Prostate gland (tissue), 2 donors: Measurements from ENCODE around the gene LRRC14B. TPM values are rescaled to one million over a fixed set of nuclear protein-coding genes. Genes with fewer than 3 reads are reported as not detected.
A peak's percentile ranks its signal among the peaks of the same experiment; 100 is the strongest.
"Not testable (repeated sequence)": the region's sequence is repeated elsewhere in the genome, so short reads cannot be mapped to it uniquely, and the experiment has no call there.

ENCODE experiments used
- DNase-seq: peaks from one replicate; pipeline ENCODE4 v3.0.0-alpha.2; 2019; ENCODE audit warnings: low spot score
- H3K27ac ChIP-seq, 2 donors: fragments of 200-600 bp; sonication (generic); 2 replicates each; pipeline ENCODE4 v1.5.1; 2017 to 2019
- H3K27me3 ChIP-seq: fragments of 200-600 bp; sonication (generic); replicated peaks from 2 replicates; pipeline ENCODE4 v1.5.1; 2019; ENCODE audit not compliant: insufficient read depth
- H3K36me3 ChIP-seq, 2 donors: fragments of 200-600 bp; sonication (generic); 1 replicate in 1 of 2; 2 replicates in 1 of 2; pipeline versions ENCODE4 v1.5.1 to v1.8.1; 2017 to 2019
- H3K4me1 ChIP-seq: fragments of 200-600 bp; sonication (generic); replicated peaks from 2 replicates; pipeline ENCODE4 v1.5.1; 2019
- H3K4me3 ChIP-seq, 2 donors: fragments of 200-600 bp; sonication (generic); 2 replicates each; pipeline ENCODE4 v1.5.1; 2017 to 2019
- H3K9me3 ChIP-seq: fragments of 200-600 bp; sonication (generic); 2 replicates; pipeline ENCODE4 v1.5.1; 2017
- CTCF ChIP-seq, 4 experiments: fragments of 200-600 bp in 2 of 4; fragments of 450-650 bp in 2 of 4; sonication (generic) in 2 of 4; IDR thresholded peaks; 1 replicate in 3 of 4; 2 replicates in 1 of 4; pipeline ENCODE4 v1.5.1; 2016 to 2019; ENCODE audit warnings: antibody characterized with exemption in 4 of 4, mild to moderate bottlenecking in 2 of 4, moderate library complexity in 2 of 4
- POLR2A ChIP-seq: fragments of 450-650 bp; IDR thresholded peaks from one replicate; pipeline ENCODE4 v1.6.1; 2016; ENCODE audit warnings: antibody characterized with exemption, mild to moderate bottlenecking
- POLR2AphosphoS5 ChIP-seq: sonication (generic); formaldehyde crosslinking; IDR thresholded peaks from one replicate; pipeline ENCODE4 v1.6.1; 2017; ENCODE audit warnings: antibody characterized with exemption
- WGBS: methylation state at CpG from one replicate; pipeline ENCODE4 v1.1.5; 2018; 5-methylcytosine and 5-hydroxymethylcytosine counted together
- intact Hi-C: fragments of 100-400 bp; cut with DNase I; formaldehyde crosslinking; loops from one replicate; pipeline ENCODE4 v1.14.2; 2022
- total RNA-seq, 2 donors: library from RNA; depleted of rRNA; stranded (reverse); fragments of >200 nt; gene quantifications; one replicate each; pipeline ENCODE4 v1.1.0, GENCODE V29; 2016

LRRC14B gene
- total RNA-seq, 2 donors from 2014 or later = 1.0 TPM; not detected in 1

DNA sequence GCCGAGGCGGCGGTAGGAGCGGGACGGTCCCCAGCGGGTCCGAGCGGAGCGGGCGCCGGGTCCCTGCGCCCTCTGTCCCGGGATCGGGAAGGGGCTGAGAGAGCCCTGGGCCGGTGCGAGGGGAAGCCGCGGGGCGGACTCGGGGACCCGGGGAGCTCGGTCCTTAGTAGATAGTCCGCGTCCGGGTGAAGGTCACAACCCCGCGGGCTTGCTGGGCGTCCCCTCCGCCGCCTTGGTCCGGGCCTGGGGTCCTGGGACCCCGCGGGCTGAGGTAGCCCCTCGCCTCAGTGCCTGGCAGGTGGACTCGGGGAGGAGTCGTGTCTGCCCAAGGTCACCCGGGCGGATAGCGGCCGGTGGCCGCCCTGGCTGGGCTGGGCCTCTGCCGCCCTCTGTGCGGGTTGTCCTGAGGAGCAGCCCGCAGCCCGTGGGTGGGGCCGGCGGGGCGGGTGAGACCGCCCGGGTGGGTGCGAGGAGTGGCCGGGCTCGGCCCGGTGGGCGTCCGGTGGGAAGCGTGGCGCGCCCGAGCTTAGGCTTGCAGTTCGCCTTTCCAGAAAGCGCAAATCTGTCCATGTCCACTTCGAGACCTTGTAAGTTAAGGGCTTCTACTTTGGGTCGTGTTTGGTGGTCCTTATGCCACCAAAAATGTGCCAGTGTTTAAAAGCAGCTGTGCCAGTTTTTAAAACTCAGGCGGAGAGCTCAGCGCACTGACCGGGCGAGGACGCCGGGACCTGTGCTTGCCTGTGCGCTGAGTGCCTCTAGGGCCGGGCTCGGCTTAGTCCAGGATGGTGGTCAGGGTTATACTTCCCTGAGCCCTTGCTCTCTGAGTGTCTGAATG lies 27.4 kb downstream of the LRRC14B start:
- Histone ChIP-seq H3K36me3 (no peaks in the 10 kb centered on the region), H3K9me3 (no peaks in the 10 kb centered on the region), H3K4me1 (no peaks in the 10 kb centered on the region), H3K4me3 (peak overlapping the region; percentile 98 to 100), H3K27me3 (no peaks in the 10 kb centered on the region), H3K27ac (peak overlapping the region; percentile 81 to 87)
- intact Hi-C loops = no loop called here
- WGBS = 1% methylated on average over 16 of the region's 73 CpGs
- TF ChIP-seq CTCF (IDR thresholded peaks at IDR 0.05) (peak in 1 of 4 experiments; percentile 5), POLR2A (no peak)
- peak; percentile 21 for DNase-seq

DNA sequence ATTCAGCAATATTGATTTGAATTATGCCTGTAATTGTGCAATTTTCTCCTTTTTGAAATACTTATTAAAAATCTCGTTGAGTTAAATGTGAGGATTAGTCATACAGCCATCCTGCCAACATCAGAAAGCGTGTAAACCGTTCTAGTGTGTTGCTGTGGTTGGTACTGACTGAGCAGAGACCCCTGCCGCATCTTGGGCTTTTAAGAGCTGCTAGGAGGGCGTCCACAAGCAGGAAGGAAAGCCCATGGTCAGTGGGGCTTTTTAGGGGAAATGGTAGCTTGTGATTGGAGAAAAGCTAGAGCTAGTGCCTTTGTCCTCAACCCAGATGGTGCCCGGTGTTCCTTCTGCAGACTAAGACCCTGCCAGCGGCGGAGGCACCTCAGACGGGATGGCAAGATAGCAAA lies 28.2 kb downstream of the LRRC14B start:
- no peaks in the 10 kb centered on the region for H3K9me3 ChIP-seq
- H3K36me3 ChIP-seq = no peaks in the 10 kb centered on the region
- DNase-seq = no peak
- no peaks in the 10 kb centered on the region for H3K4me1 ChIP-seq
- WGBS = 30% methylated on average over 9 of the region's 9 CpGs
- intact Hi-C loops = no loop called here
- peak overlapping the region; percentile 81 to 87 for H3K27ac ChIP-seq
- no peak for TF ChIP-seq POLR2A
- TF ChIP-seq POLR2AphosphoS5 = no peak
- TF ChIP-seq CTCF (IDR thresholded peaks at IDR 0.05) = no peak
- H3K4me3 ChIP-seq = peak overlapping the region; percentile 98 to 100
- no peaks in the 10 kb centered on the region for H3K27me3 ChIP-seq

DNA sequence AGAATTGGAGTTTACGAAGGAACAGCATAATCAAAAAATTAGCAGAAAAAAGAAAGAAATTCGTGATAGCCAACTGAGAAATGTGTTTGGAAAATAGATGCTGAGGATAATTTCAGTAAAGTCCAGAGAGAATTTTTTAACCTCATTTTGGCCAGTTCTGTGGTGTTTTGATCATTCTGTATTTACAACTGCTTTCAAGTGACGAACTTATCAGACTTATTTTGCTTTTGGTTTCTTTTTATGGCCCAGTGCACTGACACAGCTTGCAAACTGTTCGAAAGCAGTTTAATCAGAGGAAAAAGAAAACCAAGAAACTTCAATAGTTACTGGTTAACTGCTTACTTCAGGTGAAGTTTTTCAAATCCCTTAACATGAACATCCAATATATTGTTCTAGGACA lies 28.7 kb downstream of the LRRC14B start:
- H3K27ac ChIP-seq = peak overlapping the region; percentile 81 to 87
- DNase-seq = no peak
- TF ChIP-seq POLR2A (no peak), CTCF (IDR thresholded peaks at IDR 0.05) (no peak), POLR2AphosphoS5 (no peak)
- H3K4me1 ChIP-seq = no peaks in the 10 kb centered on the region
- WGBS = 52% methylated on average over 4 of the region's 4 CpGs
- H3K4me3 ChIP-seq = peak overlapping the region; percentile 98 to 100
- no peaks in the 10 kb centered on the region for H3K36me3 ChIP-seq
- no peaks in the 10 kb centered on the region for H3K9me3 ChIP-seq
- intact Hi-C loops = no loop called here
- no peaks in the 10 kb centered on the region for H3K27me3 ChIP-seq

DNA sequence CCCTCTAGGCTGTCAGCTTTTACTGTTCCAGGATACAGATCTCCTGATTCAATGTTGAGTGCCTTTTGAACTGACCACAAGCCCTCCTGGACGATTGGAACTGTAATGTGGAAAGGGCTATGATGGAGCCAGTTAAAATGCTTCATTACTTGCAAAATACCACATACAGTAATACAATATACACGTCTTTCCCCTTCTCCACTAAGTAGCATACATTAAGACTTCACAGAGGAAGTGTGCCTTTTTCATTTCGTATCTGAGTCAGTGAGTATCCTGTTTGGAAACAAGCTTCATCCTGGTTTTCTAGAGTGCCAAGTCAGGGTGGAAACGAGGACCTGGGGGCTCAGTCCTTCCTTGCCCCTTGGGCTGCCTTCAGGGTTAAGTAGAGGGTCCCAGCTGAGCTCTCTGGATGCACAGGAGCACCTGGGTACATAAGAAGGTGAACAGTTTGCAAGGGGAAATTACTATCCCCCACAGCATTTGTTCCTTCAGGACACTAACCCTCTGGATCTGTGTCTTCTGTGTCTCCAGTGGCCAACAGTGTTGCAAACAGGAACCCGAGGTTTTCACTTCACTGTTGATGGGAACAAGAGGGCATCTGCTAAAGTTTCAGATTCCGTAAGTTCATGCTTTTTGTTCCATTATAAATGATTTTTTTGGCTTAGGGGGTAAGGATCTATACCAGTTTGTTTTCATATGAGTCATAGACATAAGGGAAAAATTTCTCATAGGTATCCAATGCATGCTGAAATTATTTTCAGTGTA lies 31.8 kb downstream of the LRRC14B start:
- H3K27ac ChIP-seq, intact Hi-C loops, H3K4me3 ChIP-seq, H3K27me3 ChIP-seq, H3K9me3 ChIP-seq, H3K36me3 ChIP-seq, H3K4me1 ChIP-seq, DNase-seq: not testable (repeated sequence)
- WGBS = 68% methylated on average over 6 of the region's 6 CpGs

- Histone ChIP-seq H3K4me1 (no peaks in the 10 kb centered on the region), H3K9me3 (no peaks in the 10 kb centered on the region), H3K27ac (no peak overlapping the region), H3K4me3 (no peak overlapping the region), H3K27me3 (no peaks in the 10 kb centered on the region), H3K36me3 (no peaks in the 10 kb centered on the region)
- intact Hi-C loops = no loop called here
- 81% methylated on average over 6 of the region's 6 CpGs for whole genome bisulfite sequencing
- no peak for DNase-seq
- TF ChIP-seq CTCF (IDR thresholded peaks at IDR 0.05) = no peak
- TF ChIP-seq POLR2A = no peak
- no peak for TF ChIP-seq POLR2AphosphoS5
Observed at GRCh38 chr5:223791-224190, 32.5 kb downstream of the LRRC14B start.
